AG04450 (cell line): Measurements from ENCODE around the gene DBNL. TPM values are rescaled to one million over a fixed set of nuclear protein-coding genes. Genes with fewer than 3 reads are reported as not detected.

Experiments
- CTCF ChIA-PET: fragments of 300-600, 350-600 bp; formaldehyde crosslinking; extraction: SDS; loops from one replicate; lab custom pipeline; 2022; ENCODE audit warnings: antibody characterized with exemption, inconsistent platforms; lab: Charles Lee
- POLR2A ChIA-PET: fragments of 350-600 bp; formaldehyde crosslinking; extraction: SDS; loops from one replicate; lab custom pipeline; 2021; ENCODE audit warnings: antibody characterized with exemption, inconsistent platforms; lab: Yijun Ruan, JAX
- DNase-seq: peaks from one replicate; pipeline ENCODE4 v3.0.0-alpha.2; 2011; ENCODE audit warnings: low read depth, low spot score
- H3K27ac ChIP-seq: one replicate; pipeline ENCODE4 v1.5.1; 2012; ENCODE audit warnings: low read depth, low read length, control low read depth
- H3K27me3 ChIP-seq: one replicate; pipeline ENCODE4 v1.6.0; 2012; ENCODE audit warnings: low read length; ENCODE audit not compliant: control insufficient read depth, insufficient read depth
- H3K4me3 ChIP-seq: 2 replicates; pipeline ENCODE4 v1.5.1; 2011; ENCODE audit warnings: mild to moderate bottlenecking, low read depth, low read length, control low read depth
- H3K9me3 ChIP-seq: 2 replicates; pipeline ENCODE4 v1.5.1; 2012; ENCODE audit warnings: low read length; ENCODE audit not compliant: control insufficient read depth, insufficient read depth
- polyA plus RNA-seq: library from polyadenylated mRNA; depleted of rRNA; stranded (reverse); fragments of >200 nt; gene quantifications from 2 replicates; pipeline ENCODE4 v1.2.3, GENCODE V29; 2011
- TF ChIP-seq, protein P1 (sequence below): IDR thresholded peaks from 2 replicates; pipeline ENCODE4 v1.5.1; 2011; ENCODE audit warnings: low read depth, low read length, control low read depth, inconsistent platforms

Gene DBNL
- polyA plus RNA-seq, 1 experiment, result 76.1 TPM

DNA sequence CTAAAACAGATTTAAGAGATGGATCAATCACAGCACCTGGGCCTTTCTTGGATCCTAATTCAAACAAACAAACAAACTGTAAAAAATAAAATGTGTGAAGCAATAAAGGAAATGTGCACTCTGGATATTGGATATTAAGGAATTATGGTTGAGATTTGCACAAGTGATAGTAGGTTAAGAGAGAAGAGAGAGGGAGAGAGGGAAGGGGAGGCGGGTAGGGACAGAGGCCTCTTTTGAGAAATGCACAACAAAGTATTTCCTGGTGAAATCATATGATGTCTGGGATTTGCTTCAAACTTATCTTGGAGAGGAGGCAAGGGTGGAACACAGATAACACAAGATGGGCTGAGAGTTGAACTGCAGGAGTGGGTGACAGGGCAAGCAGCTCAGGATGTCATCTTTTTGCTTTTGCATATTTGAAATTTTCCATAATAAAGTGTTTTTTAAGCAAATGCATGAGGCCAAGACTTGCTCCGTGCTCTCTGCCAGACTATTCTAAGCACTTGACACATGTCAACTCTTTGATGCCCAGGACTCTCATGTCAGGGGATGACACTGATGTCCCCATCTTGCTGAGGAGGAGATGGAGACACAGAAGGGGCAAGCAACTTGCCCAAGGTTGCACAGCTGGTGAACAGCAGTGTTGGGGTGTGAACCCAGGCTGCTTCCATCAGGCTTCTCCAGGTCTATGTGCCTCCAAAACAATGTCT is 50.5 kb downstream of the DBNL start:
- no peaks in the 10 kb centered on the region for H3K9me3 ChIP-seq
- TF ChIP-seq, protein P1, sequence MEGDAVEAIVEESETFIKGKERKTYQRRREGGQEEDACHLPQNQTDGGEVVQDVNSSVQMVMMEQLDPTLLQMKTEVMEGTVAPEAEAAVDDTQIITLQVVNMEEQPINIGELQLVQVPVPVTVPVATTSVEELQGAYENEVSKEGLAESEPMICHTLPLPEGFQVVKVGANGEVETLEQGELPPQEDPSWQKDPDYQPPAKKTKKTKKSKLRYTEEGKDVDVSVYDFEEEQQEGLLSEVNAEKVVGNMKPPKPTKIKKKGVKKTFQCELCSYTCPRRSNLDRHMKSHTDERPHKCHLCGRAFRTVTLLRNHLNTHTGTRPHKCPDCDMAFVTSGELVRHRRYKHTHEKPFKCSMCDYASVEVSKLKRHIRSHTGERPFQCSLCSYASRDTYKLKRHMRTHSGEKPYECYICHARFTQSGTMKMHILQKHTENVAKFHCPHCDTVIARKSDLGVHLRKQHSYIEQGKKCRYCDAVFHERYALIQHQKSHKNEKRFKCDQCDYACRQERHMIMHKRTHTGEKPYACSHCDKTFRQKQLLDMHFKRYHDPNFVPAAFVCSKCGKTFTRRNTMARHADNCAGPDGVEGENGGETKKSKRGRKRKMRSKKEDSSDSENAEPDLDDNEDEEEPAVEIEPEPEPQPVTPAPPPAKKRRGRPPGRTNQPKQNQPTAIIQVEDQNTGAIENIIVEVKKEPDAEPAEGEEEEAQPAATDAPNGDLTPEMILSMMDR, result no peak
- ChIA-PET CTCF (no interaction called here), POLR2A (no interaction called here)
- no peaks in the 10 kb centered on the region for H3K27me3 ChIP-seq
- H3K27ac ChIP-seq, result no peak overlapping the region
- no peak overlapping the region for H3K4me3 ChIP-seq
- DNase-seq, result no peak

GRCh38 chr7:44095781-44096180 is 51.3 kb downstream of the DBNL start:
- Histone ChIP-seq H3K4me3 (no peak overlapping the region), H3K27me3 (no peaks in the 10 kb centered on the region), H3K9me3 (no peaks in the 10 kb centered on the region), H3K27ac (no peak overlapping the region)
- TF ChIP-seq, protein P1, result no peak
- ChIA-PET CTCF (no interaction called here), POLR2A (no interaction called here)
- DNase-seq, result no peak

GRCh38 chr7:44096326-44096881 is 51.9 kb downstream of the DBNL start:
- no peak for DNase-seq
- Histone ChIP-seq H3K27me3 (no peaks in the 10 kb centered on the region), H3K4me3 (no peak overlapping the region), H3K9me3 (no peaks in the 10 kb centered on the region), H3K27ac (no peak overlapping the region)
- POLR2A ChIA-PET, result no interaction called here
- TF ChIP-seq, protein P1, result no peak
- CTCF ChIA-PET, result no interaction called here

- no peaks in the 10 kb centered on the region for H3K27me3 ChIP-seq
- H3K9me3 ChIP-seq, result no peaks in the 10 kb centered on the region
- CTCF ChIA-PET, result no interaction called here
- DNase-seq, result no peak
- H3K4me3 ChIP-seq, result no peak overlapping the region
- H3K27ac ChIP-seq, result no peak overlapping the region
- POLR2A ChIA-PET, result no interaction called here
- TF ChIP-seq, protein P1, result no peak
These were observed 52.8 kb downstream of the DBNL start for GRCh38 chr7:44097064-44097932.
